Thyroid gland (tissue), 4 donors: ENCODE measurements around the gene C1QTNF3. TPM values are rescaled to one million over a fixed set of nuclear protein-coding genes. Genes with fewer than 3 reads are reported as not detected.

Source experiments
- DNase-seq, 2 donors: peaks; one replicate each; pipeline ENCODE4 v3.0.0-alpha.2; 2019
- H3K27ac ChIP-seq, 3 donors: fragments of 200-600 bp; sonication (generic); 1 replicate in 2 of 3; 2 replicates in 1 of 3; pipeline ENCODE4 v1.5.1; 2016 to 2019; ENCODE audit warnings: mild to moderate bottlenecking in 1 of 3, moderate library complexity in 1 of 3
- H3K27me3 ChIP-seq: fragments of 200-600 bp; sonication (generic); one replicate; pipeline ENCODE4 v1.5.1; 2019
- H3K36me3 ChIP-seq, 2 donors: fragments of 200-600 bp; sonication (generic); one replicate each; pipeline ENCODE4 v1.5.1; 2016 to 2019
- H3K4me1 ChIP-seq, 2 donors: fragments of 200-600 bp; sonication (generic); one replicate each; pipeline ENCODE4 v1.5.1; 2017 to 2019
- H3K4me3 ChIP-seq, 3 donors: fragments of 200-600 bp; sonication (generic); replicated peaks in 1 of 3; 1 replicate in 2 of 3; 2 replicates in 1 of 3; pipeline ENCODE4 v1.5.1; 2016; ENCODE audit warnings: mild to moderate bottlenecking in 1 of 3
- H3K9me3 ChIP-seq: fragments of 200-600 bp; sonication (generic); one replicate; pipeline ENCODE4 v1.5.1; 2017
- POLR2A ChIP-seq, 2 donors: fragments of 450-650 bp; IDR thresholded peaks; one replicate each; pipeline ENCODE4 v1.6.1; 2017; ENCODE audit warnings: antibody characterized with exemption in 2 of 2, mild to moderate bottlenecking in 2 of 2, moderate library complexity in 1 of 2
- WGBS, 2 donors: methylation state at CpG; one replicate each; pipeline ENCODE4 v1.1.5; 2017; 5-methylcytosine and 5-hydroxymethylcytosine counted together
- intact Hi-C: fragments of 100-400 bp; cut with DNase I; formaldehyde crosslinking; loops from one replicate; pipeline ENCODE4 v1.15.1; 2023
- total RNA-seq, 4 donors: library from RNA; depleted of rRNA; stranded (reverse); fragments of >200 nt; gene quantifications; one replicate each; pipeline ENCODE4 v1.2.3, GENCODE V29; 2016
- TF ChIP-seq, protein P1 (sequence below), 6 experiments: fragments of 200-600 bp in 3 of 6; fragments of 450-650 bp in 3 of 6; sonication (generic) in 3 of 6; IDR thresholded peaks; one replicate each; pipeline ENCODE4 v1.5.1; 2016 to 2019; ENCODE audit warnings: antibody characterized with exemption in 6 of 6, mild to moderate bottlenecking in 2 of 6, inconsistent platforms in 1 of 6, moderate library complexity in 1 of 6

The C1QTNF3 gene
- total RNA-seq, 4 donors from 2014 or later, result 6.2 to 12.3 (median 8.8) TPM

GRCh38 chr5:34008802-34009201 is 34.2 kb downstream of the C1QTNF3 start:
- no peak for DNase-seq
- intact Hi-C loops, result no loop called here
- Histone ChIP-seq H3K9me3 (no peaks in the 10 kb centered on the region), H3K4me3 (peak overlapping the region in 2 of 3 donors; percentile 53 to 87), H3K27ac (peak overlapping the region; percentile 89 to 94 (median 89)), H3K4me1 (peaks cover 4 to 16% of the 10 kb centered on the region in 2 donors), H3K27me3 (no peaks in the 10 kb centered on the region), H3K36me3 (no peaks in the 10 kb centered on the region)
- TF ChIP-seq, protein P1, sequence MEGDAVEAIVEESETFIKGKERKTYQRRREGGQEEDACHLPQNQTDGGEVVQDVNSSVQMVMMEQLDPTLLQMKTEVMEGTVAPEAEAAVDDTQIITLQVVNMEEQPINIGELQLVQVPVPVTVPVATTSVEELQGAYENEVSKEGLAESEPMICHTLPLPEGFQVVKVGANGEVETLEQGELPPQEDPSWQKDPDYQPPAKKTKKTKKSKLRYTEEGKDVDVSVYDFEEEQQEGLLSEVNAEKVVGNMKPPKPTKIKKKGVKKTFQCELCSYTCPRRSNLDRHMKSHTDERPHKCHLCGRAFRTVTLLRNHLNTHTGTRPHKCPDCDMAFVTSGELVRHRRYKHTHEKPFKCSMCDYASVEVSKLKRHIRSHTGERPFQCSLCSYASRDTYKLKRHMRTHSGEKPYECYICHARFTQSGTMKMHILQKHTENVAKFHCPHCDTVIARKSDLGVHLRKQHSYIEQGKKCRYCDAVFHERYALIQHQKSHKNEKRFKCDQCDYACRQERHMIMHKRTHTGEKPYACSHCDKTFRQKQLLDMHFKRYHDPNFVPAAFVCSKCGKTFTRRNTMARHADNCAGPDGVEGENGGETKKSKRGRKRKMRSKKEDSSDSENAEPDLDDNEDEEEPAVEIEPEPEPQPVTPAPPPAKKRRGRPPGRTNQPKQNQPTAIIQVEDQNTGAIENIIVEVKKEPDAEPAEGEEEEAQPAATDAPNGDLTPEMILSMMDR (IDR thresholded peaks at IDR 0.05), result no peak
- no peak for TF ChIP-seq POLR2A (IDR thresholded peaks at IDR 0.05)
- 27 to 37% methylated on average over 1 of the region's 1 CpG for WGBS, 2 donors

DNA sequence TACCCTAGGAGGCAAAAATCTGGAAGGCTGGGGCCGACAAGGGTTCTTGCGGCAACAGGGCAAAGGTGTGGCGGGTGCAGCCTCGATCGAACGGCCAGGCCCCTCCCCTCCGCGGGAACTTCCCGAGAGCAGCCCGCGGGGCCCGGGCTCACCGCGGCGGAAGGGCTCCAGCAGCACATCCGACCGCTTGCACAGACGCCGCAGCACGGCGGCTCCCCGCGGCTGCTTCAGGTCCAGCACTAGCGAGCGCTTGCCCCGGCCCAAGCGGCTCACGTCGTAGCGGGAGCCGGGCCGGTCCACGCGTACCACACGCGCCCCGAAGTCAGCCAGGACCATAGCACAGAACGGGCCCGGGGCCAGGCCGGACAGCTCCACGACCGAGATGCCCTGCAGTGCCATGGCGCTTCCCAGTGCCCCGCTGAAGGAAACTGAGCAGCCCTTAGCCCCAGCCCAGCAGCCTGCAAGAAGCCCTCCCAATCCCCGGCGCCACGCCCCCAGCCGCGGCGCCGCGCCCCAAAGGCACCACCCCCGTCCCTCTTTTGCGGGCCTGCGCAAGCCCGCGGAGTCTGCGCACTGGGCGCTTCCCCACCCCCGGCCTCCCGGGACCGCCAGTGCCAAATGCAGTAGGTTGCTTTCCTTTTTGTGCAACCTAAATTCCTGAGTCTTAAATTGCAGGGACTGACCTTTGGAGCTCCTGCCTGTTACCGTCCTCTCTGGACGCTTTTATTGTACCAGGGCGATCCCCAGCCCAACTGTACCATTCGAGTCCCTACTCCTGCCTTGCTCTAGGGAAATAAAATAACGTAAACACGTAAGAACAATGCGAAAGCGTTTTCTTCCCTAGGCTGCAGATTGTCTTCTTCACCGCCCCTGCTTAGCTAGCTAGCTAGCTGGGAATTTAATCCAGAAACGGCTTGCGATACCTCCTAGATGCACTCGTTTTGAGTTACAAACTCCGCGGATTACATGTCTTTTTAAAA is 35.1 kb downstream of the C1QTNF3 start, which contains the start of gene AMACR:
AMACR (minus strand) TSS at position 430 of the 980 bp plus-strand sequence; CDS start at position 399, 31 bp downstream.
- Histone ChIP-seq H3K27me3 (no peaks in the 10 kb centered on the region), H3K36me3 (no peaks in the 10 kb centered on the region), H3K4me3 (peak within 1 kb of the TSS; percentile 14 to 87 (median 53)), H3K4me1 (peaks cover 4 to 15% of the 10 kb centered on the region in 2 donors), H3K9me3 (no peaks in the 10 kb centered on the region), H3K27ac (peak within 1 kb of the TSS; percentile 89 to 94 (median 89))
- DNase-seq, result peak; percentile 92 to 94
- WGBS, 2 donors, result 1% methylated on average over 37 to 70 of the region's 76 CpGs
- intact Hi-C loops, result no loop called here
- TF ChIP-seq POLR2A (IDR thresholded peaks at IDR 0.05), result peak; percentile 73 to 98
- TF ChIP-seq, protein P1 (IDR thresholded peaks at IDR 0.05), result peak in 1 of 6 experiments; percentile 4

GRCh38 chr5:34007201-34007620 is 35.8 kb downstream of the C1QTNF3 start:
- no peaks in the 10 kb centered on the region for H3K9me3 ChIP-seq
- WGBS, 2 donors, result 8 to 9% methylated on average over 11 of the region's 11 CpGs
- H3K36me3 ChIP-seq, result no peaks in the 10 kb centered on the region
- H3K27me3 ChIP-seq, result no peaks in the 10 kb centered on the region
- intact Hi-C loops, result no loop called here
- H3K4me3 ChIP-seq, result peak overlapping the region; percentile 14 to 61 (median 53)
- H3K27ac ChIP-seq, result peak overlapping the region; percentile 85 to 94 (median 89)
- peak; percentile 8 to 15 for DNase-seq
- TF ChIP-seq, protein P1 (IDR thresholded peaks at IDR 0.05), result no peak
- TF ChIP-seq POLR2A (IDR thresholded peaks at IDR 0.05), result no peak
- H3K4me1 ChIP-seq, result peaks cover 4 to 13% of the 10 kb centered on the region in 2 donors

GRCh38 chr5:34005681-34006080 is 37.3 kb downstream of the C1QTNF3 start:
- no peaks in the 10 kb centered on the region for H3K27me3 ChIP-seq
- intact Hi-C loops, result no loop called here
- no peak overlapping the region for H3K4me3 ChIP-seq
- no peak overlapping the region for H3K27ac ChIP-seq
- H3K4me1 ChIP-seq, result peaks cover 4 to 13% of the 10 kb centered on the region in 2 donors
- no peak for DNase-seq
- no peaks in the 10 kb centered on the region for H3K9me3 ChIP-seq
- WGBS, 2 donors, result 97 to 98% methylated on average over 4 of the region's 4 CpGs
- H3K36me3 ChIP-seq, result no peaks in the 10 kb centered on the region
- TF ChIP-seq, protein P1 (IDR thresholded peaks at IDR 0.05), result no peak
- no peak for TF ChIP-seq POLR2A (IDR thresholded peaks at IDR 0.05)

GRCh38 chr5:34005211-34005610 is 37.8 kb downstream of the C1QTNF3 start:
- H3K4me3 ChIP-seq, result no peak overlapping the region
- H3K36me3 ChIP-seq, result no peaks in the 10 kb centered on the region
- no peak for DNase-seq
- intact Hi-C loops, result no loop called here
- 86 to 89% methylated on average over 4 of the region's 4 CpGs for WGBS, 2 donors
- no peak for TF ChIP-seq POLR2A (IDR thresholded peaks at IDR 0.05)
- TF ChIP-seq, protein P1 (IDR thresholded peaks at IDR 0.05), result no peak
- H3K27me3 ChIP-seq, result no peaks in the 10 kb centered on the region
- no peak overlapping the region for H3K27ac ChIP-seq
- H3K4me1 ChIP-seq, result peaks cover 4 to 13% of the 10 kb centered on the region in 2 donors
- H3K9me3 ChIP-seq, result no peaks in the 10 kb centered on the region
